OCI-LY1 (cell line): ENCODE measurements around the gene IGSF1.

Experiments
- CTCF ChIP-seq: fragments of 200-600 bp; sonication (generic), shearing (Covaris generic); IDR thresholded peaks from 2 replicates; pipeline ENCODE4 v1.5.1; 2017; ENCODE audit warnings: mild to moderate bottlenecking, antibody characterized with exemption, low read length, moderate library complexity, mixed read lengths
- EZH2 ChIP-seq: fragments of 200-600 bp; sonication (generic), shearing (Covaris generic); IDR thresholded peaks from 2 replicates; pipeline ENCODE4 v1.8.0; 2017; ENCODE audit warnings: borderline replicate concordance, mixed run types, mild to moderate bottlenecking, antibody characterized with exemption, low read length, moderate library complexity, mixed read lengths

- TF ChIP-seq CTCF = no peak
- TF ChIP-seq EZH2 = no peak
These were observed 17.5 kb upstream of the IGSF1 start for GRCh38 chrX:131306601-131307000.
